HG03432 (cell line): ENCODE measurements around the gene LAMA1.

Source experiments
- ATAC-seq: cut with Tn5 transposase; IDR thresholded peaks from one replicate; pipeline ENCODE4 v1.9.1; 2021; ENCODE audit warnings: mild to moderate bottlenecking, moderate library complexity; ENCODE audit not compliant: unreplicated experiment

LAMA1 gene

DNA sequence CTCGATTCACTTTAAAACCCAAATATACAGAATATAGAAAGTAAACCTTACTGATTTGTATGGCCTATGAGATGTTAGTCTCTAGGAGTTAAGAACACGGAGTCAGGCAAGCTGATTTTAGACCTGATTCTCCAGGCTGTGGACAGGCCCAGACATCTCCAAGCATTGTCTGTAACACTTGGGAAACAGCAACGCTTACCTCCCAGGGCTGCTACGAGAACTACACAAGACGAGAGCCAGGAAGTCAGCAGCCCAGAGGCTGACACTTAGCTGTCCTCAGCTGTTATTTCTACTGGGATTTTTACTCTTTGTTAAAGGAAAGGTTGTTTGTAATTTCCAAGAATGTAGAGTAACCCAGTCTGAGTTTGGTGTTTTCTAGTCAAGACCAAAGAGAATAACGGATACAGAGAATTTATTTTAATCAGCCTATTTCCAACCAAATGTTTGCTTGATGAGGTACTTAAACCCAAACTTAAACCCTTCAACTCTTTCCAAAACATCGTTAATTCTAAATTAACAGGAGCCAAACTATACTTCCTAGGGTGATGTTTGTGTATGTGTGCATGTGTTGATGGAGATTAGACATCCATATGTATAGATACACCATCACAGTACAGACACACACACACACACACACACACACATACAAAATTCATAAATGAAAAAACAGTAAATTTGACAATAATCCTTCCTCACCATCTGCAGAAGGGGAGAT, 123.4 kb downstream of the LAMA1 start:
- no peak for ATAC-seq

DNA sequence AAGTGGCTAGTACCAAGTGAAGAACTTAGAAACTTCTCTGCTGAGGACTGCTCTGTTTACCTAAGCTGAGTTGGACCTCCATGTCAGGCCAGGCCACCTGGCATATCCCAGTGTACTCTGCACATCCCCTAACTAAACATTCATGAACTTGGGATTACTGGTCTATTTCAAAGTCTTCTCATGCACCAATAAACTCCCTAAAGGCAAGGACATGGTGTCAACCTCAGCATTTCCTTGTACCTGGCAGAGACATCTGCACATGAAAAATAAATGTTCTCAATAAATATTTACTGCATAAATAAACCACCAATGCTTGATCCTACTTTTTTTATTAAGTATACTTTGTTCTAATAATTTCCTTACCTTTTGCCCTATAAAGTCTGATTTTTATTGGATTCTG, 124.8 kb downstream of the LAMA1 start:
- no peak for ATAC-seq

DNA sequence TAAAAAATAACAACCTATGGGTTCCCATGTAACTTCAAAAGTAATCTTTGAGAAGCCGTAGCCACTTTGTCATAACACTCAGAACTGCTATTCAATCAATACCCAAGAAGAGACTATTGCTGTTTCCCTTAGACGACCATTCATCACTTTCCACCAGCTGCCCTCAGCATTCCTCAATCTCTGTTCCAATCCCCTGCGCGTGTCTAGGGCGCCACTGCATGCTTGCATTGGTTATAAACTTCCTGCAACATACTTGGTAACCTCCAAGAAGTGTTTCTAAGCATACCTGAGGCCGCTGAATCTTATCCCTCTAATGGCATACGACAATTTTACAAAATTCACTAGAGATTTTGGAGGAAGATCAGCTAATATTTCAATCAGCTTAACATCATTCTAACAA, 134.2 kb downstream of the LAMA1 start:
- ATAC-seq, result no peak

DNA sequence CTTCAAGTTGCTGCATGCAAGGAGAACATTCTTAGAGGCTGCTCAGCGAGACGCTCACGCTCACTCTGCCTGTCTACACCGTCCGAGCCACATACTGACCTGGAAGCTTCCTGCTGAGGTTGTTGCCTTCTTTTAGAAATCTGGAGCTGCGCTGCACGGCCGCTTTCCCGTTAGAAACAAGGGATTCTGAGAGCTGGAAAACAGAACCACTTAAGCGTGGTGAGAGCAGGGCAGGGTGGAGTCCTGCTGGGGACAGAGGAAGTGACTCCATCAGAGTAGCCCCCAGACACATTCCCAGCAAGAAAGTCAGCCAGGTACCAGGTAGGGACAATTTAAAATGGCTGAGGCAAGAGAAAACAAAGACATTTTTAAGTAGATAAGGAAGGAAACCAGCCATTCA, 135.2 kb downstream of the LAMA1 start:
- ATAC-seq, result no peak

DNA sequence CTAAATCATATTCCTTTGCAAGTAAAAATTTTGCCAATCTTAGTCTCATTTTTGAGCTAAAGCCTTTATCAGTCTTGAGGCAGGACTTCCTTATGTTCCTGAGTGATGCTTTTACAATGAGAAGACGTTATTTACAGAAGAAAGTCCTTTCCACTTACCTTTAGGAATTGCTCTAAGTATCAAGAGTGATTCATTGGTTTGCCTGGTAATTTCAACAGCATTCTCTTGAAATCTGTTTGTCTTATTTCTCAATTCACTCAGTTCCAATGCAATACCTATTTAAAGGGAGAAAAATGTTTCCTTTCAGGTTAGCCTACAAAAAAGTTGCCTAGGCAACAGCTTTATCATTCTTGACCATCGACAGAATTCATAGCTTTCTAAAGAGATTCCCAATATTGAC, 137.2 kb downstream of the LAMA1 start:
- ATAC-seq, result no peak

DNA sequence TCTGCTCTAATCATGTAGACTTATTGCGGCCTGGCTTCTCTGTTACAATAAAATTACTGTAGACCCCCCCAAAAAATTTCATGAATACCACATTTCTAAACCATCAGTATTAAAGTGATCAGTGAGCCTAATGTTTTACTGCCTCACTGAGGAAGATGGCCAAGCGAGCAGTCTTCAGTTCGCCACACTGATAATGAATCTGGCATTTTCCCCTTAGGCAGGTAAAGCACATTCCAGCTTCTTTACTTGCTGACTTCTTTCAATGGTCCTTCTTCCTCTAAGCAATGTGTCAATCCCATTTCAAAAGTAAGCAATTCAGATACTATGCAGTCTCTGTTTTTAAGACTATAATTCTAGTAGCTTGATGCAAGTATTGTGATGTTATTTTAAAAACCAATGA, 137.6 kb downstream of the LAMA1 start:
- no peak for ATAC-seq

DNA sequence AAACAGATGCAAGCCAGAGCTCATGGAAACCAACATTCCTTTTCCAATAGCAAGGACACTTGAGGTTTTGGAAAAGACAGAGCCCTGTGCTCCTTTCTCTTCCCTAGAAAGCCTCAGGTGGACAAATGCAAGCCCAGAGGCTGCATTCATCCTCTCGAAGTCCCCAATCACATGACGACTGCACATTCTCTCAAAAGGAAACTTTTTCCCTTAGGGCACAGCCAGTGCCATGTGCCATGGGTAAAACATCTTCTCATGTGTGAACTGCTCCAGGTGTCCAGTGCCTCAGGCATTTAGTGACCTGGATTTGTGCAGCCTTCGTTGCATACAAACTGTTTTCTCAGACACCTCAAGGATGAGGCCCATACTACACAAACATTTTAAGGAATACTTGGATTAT, 140.7 kb downstream of the LAMA1 start:
- no peak for ATAC-seq

DNA sequence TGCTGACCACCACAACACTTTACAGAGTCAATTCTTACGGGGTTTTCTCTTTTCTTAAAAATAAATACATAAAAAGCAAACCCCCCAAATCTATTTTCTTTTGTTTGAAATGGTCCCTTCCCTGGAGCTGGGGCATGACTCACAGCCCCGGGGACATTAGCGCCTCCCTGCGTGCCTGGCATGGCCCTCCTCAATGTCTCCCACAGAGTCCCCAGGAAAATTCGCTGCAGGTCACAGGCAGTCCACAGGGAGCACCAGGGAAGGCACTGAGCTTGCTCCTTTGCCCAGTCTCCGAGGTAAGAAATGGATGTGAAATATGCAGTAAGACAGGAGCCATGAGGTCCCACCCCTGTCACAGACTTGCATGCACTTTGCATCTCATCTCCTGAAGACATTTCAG, 142.5 kb downstream of the LAMA1 start:
- no peak for ATAC-seq

DNA sequence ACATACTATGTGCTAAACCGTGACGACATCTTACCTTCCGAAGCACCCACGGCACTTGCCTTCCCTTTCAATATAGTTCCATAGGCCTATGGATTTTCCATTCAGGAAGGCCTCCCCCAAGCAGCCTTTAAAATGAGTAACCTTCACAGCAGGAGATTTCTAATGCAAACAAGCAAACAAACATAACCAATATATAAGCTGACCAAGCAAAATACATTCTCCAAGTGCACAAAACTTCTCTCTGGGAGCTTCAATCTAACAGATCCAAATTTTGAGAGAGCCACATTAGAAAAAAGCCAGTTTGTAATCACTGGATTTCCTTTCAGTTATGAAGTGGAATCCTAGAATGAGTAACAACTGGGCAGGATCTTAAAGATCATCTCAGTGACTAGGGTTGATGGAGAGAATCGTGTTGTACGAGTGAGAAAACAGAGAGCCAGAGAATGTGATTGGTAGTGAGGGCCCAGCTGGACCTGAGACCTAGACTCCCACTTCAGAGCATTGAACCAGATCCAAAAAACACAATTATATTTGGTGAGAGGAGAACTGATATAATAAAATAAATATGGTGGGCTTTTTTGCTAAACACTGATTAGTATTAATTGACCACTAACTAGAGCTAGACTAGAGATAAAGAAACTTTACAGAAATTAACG, 145.6 kb downstream of the LAMA1 start:
- ATAC-seq, result no peak

DNA sequence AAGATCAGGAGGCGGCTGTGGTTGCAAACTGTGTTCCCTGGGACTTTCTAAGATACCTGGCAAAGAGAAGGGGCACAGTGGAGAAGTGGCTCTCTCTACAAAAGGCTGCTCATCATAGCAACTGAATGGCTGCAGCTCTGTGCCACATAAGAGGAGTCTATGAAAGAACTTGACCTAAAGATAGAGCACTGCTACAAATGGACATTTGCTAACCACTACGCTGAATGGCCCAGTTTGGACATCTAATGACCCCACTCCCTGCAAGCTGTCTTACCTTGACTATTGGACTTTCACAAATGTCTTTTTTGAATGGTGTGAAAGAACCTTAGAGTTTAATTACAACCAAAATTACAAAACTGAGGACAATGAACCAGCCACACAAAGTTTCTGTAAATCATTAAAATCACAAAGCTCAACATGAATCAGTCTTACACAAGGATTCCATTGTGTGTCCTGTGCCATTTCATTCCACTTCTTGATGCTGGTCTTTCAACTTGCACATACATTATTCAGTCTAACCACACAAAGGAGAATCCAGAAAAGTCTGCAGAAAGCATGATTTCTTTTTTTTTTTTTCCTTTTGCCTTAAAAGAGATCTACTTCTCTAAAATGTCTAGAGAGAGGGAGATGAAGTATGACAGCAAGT, 154.0 kb downstream of the LAMA1 start:
- no peak for ATAC-seq

DNA sequence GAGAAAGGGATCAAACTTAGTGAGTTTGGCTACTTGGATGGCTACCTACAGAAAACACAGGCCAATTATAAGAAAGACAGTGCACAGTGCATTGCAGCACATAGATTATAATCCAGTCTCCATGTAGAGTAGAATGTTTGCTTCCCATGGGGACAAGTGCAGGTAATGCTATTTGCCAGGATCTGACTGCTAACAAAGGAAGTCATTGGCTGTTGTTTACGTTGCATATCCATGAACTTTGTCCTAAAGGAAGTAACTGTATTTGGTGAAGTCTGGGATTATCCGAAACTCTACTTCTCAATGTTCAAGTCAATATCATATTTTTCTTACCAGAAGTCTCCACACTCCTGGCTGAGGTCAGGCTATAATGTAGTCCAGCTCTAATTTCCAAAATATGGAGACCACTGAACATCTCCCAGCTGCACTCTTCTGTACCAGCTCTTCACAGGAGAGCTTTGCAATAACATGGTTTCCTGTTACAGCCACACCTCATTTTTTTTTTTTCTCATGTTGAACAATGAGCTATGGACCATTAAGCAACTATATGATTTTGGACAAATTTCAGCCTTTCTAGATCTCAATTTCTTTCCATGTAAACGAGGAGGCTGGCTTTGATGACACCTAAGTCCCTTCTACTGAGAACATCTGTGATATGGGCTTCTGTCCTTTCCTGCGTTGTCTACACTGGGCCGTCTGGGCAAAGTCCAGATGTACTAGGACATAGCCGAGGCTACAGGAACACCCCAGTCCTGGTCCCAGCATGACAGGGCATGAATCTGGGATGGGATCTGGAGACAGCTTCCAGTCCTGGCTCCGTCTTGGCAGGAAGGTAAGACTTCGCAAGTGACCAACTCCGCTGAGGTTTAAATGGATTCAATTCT, 154.8 kb downstream of the LAMA1 start:
- no peak for ATAC-seq

DNA sequence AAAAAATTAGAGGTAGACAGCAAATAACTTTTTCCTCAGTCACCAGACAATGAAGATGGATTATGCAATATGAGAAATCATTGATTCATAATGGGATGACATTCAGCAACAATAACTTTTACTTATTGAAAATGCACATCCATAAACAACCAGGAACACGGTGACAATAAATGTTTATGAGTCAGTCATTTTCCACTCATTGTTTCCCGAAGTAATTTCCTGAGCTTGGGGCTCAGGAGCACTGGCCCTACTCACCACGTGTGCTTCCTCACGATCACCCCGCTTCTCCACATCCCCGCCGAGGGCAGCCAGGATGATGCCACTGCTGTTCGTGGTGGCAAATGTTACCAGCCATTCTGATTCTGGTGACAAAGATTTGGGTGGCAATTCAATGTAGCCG, 156.3 kb downstream of the LAMA1 start:
- ATAC-seq, result no peak

DNA sequence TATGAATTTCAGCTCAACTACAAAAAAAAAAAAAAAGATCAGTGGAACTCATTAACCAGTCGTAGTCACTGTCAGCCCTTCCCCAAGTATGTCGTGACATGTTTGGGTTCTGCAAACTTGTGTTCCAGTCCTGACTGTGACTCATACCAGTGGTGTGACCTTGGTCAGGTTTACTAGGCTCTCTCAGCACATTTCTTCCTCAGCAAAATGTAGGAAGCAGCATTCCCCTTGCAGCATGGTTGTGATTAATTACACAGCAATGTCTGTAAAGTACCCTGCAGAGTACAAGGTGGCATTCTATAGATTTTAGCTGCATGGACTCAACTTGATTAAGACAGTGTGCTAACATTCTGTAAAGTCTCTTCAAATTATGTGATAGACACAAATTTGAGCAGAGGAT, 156.9 kb downstream of the LAMA1 start:
- ATAC-seq, result no peak

DNA sequence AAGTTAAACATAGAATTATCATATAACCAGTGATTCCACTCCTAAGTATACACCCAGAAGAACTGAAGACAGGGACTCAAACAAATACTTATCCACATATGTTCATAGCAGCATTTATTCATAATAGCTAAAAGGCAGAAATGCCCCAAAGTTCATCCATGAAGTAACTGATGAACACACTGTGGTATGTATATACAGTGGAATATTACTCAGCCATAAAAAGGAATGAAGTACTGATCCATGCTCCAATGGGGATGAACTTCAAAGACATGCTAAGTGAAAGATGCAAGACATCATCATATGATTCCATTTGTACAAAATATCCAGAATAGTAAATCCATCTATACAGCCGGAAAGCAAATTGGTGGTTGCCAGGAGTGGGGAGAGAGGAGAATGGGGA, 157.5 kb downstream of the LAMA1 start:
- ATAC-seq, result no peak

DNA sequence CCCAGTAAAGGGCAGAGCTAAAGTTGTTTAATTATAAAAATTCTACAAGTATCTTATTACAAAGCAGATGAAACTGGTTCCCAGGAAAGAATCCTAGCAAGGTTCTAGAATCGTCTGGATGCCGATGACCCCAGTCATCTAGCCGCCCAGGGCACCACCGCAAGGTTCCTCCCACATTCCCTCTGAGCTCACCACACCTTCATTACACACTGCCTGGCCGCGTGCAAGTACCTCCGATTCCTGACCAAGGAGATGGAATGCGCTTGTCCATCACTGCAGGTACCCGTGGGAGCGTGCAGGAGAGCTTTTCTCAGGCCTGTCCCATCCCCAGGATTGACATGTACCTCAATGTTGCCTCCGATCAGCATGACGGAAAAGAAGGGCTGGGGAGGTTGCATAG, 158.5 kb downstream of the LAMA1 start:
- no peak for ATAC-seq

DNA sequence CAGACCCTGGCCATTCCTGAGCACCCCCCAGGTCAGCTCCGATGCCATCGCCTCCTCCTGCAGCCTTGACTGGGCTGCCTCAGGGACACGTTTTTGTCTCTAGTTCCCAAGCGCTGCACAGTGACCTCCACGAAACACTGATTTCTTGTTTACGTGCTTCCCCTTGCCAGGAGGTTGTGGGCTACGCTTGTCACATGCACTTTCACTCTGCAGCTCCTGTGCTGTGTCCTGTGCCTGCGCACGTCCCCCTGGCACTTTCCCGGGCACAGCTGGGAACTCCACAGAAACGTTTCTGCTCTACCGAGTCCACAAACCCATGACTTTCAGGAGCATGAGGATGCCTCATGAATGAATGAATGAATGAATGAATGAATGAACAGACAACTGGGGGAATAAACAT, 160.6 kb downstream of the LAMA1 start:
- ATAC-seq, result no peak

DNA sequence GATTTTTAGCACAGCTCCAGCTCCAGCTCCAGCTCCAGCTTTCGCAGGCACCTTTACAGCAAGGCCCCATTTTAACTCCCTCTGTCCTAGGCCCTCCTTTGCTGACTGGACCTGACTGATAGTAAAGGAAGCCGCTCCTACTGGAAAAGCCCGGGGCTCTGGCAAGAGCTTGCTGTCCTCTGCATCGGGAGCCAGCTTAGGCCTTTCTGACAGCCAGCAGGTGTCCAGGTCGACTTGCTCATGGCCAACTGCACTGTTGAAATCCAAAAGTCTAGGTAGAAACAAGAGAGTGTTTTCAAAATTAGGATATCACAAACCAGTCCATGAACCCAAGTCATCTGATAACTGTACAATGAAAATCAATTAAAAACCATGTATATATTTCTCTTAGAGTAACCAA, 161.1 kb downstream of the LAMA1 start:
- no peak for ATAC-seq

DNA sequence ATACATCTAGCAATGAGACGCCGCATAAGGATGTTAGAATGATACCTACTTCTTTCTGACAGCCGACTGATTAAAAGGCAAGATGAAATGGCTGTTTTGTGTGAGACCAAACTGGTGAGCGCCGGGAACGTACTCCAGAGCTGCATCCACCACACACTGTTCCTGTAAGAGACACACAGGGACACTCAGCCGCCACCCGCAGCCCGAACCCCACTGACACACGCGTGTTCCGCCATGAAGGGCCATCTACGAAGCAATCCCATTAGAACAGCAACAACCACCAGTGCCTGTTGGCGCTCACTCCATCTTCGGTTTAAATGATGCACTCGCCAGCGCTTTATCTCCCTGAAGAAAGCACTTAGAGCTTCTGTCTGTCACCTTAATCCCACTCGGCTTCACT, 162.3 kb downstream of the LAMA1 start:
- ATAC-seq, result no peak

DNA sequence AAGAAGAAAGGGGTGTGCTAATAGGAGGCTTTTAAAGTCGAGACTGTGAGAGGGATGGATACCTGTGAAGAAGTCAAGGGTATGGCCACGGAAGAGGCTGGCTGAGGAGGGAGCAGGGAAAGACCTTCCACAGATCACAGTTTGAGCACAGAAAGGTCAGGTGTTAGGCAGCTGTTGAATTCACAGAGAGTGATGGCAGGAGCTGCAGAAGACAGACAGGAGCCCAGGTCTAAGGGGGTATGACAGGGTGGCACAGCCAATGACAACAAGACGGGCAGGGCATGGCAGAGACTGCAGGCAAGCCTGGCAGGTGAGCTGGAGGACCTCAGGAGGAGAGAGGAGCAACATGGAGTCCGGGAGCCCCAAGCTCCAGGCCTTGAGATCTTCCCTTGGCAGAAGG, 163.1 kb downstream of the LAMA1 start:
- no peak for ATAC-seq

DNA sequence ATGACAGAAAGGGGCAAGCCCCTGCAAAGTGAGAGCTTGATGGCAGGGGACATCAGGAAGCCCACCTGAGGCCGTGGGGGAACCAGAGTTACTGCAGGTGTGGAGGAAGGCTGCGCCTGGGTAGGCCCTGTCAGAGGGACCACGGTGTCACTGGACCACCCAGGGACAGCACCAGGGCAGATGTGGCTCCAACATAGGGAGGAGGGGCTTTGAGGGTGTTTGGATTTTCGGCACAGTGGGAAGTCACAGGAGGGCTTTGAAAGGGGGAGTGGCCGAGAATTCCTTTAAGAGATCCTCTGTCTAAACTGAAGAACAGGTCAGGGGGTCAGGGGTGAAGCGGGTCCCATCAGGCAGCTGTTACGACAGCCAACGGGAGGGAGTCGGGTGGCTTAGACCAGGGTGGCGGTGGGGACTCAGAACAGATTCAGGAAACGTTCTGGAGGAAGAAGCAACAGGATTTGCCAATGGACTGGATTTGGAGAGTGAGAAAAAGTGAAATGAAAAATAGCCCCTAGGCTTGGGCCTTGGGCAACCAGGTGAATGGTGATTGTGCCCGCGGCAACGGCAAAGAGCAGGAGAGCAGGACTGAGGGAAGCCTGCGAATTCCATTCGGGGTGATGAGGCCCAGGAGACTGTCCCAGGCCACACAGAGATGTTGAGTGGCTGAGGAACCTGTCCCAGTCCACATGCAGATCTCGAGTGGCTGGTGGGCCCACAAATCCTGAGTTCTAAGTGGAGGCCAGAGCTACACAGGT, 166.1 kb downstream of the LAMA1 start:
- ATAC-seq, result no peak

DNA sequence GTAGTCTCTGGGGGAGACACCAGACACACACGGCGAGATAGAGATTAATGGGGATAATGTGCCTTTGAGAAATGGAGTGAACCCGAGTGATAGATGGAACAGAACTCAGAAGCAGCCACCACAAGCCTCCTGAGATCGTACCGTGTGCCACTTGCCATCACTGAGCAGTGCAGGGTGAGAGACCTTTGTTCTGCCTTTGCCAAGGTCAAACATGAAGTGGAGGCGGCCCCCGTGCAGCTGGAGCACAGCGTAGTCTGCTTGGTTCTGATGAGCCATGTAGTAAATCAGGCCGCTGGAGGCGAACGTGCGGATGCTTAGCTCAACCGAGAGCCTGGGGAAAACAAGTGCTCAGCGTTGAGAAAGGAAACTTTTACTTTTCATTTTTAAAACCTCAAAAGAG, 167.0 kb downstream of the LAMA1 start:
- ATAC-seq, result no peak
